ENCODE data around the gene SDR42E1. TPM values are rescaled to one million over a fixed set of nuclear protein-coding genes. Genes with fewer than 3 reads are reported as not detected.

SDR42E1 gene
- total RNA-seq, 1 experiment from 2014 or later = 17.4 TPM

- 0 out of 2 replicates have a peak overlapping the region, but pooled peaks have one; percentile 1 for H3K9ac ChIP-seq (ENCODE audit: low read length)
- H3K79me2 ChIP-seq (ENCODE audit: insufficient read depth, low read length) = no peaks in the 10 kb centered on the region
- no peak overlapping the region for H2AFZ ChIP-seq (ENCODE audit: low read depth, low read length, poor library complexity, severe bottlenecking)
- peak overlapping the region in 1 of 2 experiments; percentile 5; a peak in 1 of 4 replicates for H3K4me3 ChIP-seq (replicated peaks in 1 of 2; ENCODE audit: low read depth in 1 of 2, low read length in 2 of 2)
- no peak for TF ChIP-seq RAD21 (IDR thresholded peaks at IDR 0.05; ENCODE audit: low read depth)
- no peak for TF ChIP-seq ZFX (IDR thresholded peaks at IDR 0.05)
- no peak for TF ChIP-seq EGR1 (IDR thresholded peaks at IDR 0.05; ENCODE audit: low read depth)
- 0 out of 2 replicates have a peak, but pooled peaks have one; percentile 4 for TF ChIP-seq CBX3 (IDR thresholded peaks at IDR 0.05; ENCODE audit: low read depth)
- no peak for TF ChIP-seq EZH2phosphoT487 (IDR thresholded peaks at IDR 0.05; ENCODE audit: borderline replicate concordance)
- no peak for TF ChIP-seq REST (IDR thresholded peaks at IDR 0.05; ENCODE audit: low read depth)
- TF ChIP-seq EZH2 (IDR thresholded peaks at IDR 0.05) = no peak
- no peak for TF ChIP-seq YY1 (IDR thresholded peaks at IDR 0.05; ENCODE audit: extremely low read depth, insufficient replicate concordance, low read depth, low read length)
- no peak for TF ChIP-seq TCF7L2 (IDR thresholded peaks at IDR 0.05; ENCODE audit: borderline replicate concordance, extremely low read depth, insufficient read depth, insufficient read length)
- TF ChIP-seq SIN3A (IDR thresholded peaks at IDR 0.05; ENCODE audit: low read depth) = no peak
- TF ChIP-seq ZNF274 (IDR thresholded peaks at IDR 0.05; ENCODE audit: low read depth, low read length) = no peak
- 0 out of 2 replicates have a peak, but pooled peaks have one; percentile 2 for TF ChIP-seq SRF (IDR thresholded peaks at IDR 0.05; ENCODE audit: low read depth)
- TF ChIP-seq FOSL1 (IDR thresholded peaks at IDR 0.05; ENCODE audit: low read depth) = 0 out of 2 replicates have a peak, but pooled peaks have one; percentile 13
- TF ChIP-seq ELF1 (IDR thresholded peaks at IDR 0.05; ENCODE audit: borderline replicate concordance, low read depth) = no peak
- TF ChIP-seq JUND (IDR thresholded peaks at IDR 0.05) = no peak
- no peak for TF ChIP-seq ATF3 (IDR thresholded peaks at IDR 0.05)
- no peak for TF ChIP-seq POLR2A (IDR thresholded peaks at IDR 0.05; ENCODE audit: borderline replicate concordance, extremely low read depth, insufficient read depth, insufficient read length)
- intact Hi-C loops (cut with micrococcal nuclease) = loop anchor here (1.0 kb wide), 2 partner anchors 56 to 107 kb away; no protein-coding TSS in a partner anchor
- H3K4me1 ChIP-seq (ENCODE audit: control insufficient read depth in 1 of 2, insufficient read depth in 2 of 2, low read length in 2 of 2) = peaks cover 19 to 23% of the 10 kb centered on the region in 2 experiments
- ATAC-seq = peak; percentile 31
- DNase-seq (ENCODE audit: low read depth, low spot score) = no peak
- no peaks in the 10 kb centered on the region for H3K27me3 ChIP-seq (ENCODE audit: insufficient read depth, low read length)
- no peaks in the 10 kb centered on the region for H3K9me3 ChIP-seq (ENCODE audit: control insufficient read depth in 1 of 2, insufficient read depth in 1 of 2, low read depth in 1 of 2, low read length in 2 of 2)
- no peaks in the 10 kb centered on the region for H4K20me1 ChIP-seq (ENCODE audit: insufficient read depth)
- no TSS peak for BruUV-seq (replicated peaks)
- H3K27ac ChIP-seq (ENCODE audit: low read depth, low read length) = peak overlapping the region; percentile 40; the same call in 1 of the 2 replicates
- POLR2A ChIA-PET = interaction anchor here (0.9 to 1.5 kb wide), 3 partner anchors 10 to 19 kb away, joined by 3 to 8 read pairs (median 3); partner anchors contain the start of gene SDR42E1
- RAD21 ChIA-PET (ENCODE audit: low non-redundant PET in 1 of 2, low total read pairs in 2 of 2, uncharacterized antibody in 2 of 2, unreplicated experiment in 2 of 2) = interaction anchor here in 1 of 2 experiments (1.4 kb wide), 1 partner anchor 58 kb away, joined by 4 read pairs; no protein-coding TSS in a partner anchor
- peaks cover 18 to 26% of the 10 kb centered on the region in 2 experiments; a peak in 3 of 4 replicates for H3K36me3 ChIP-seq (ENCODE audit: control insufficient read depth in 1 of 2, insufficient read depth in 2 of 2, low read length in 2 of 2)
- H3K4me2 ChIP-seq (ENCODE audit: low read length) = peak overlapping the region; percentile 57
- no peaks in the 10 kb centered on the region for H3K9me2 ChIP-seq (ENCODE audit: insufficient read depth)
- CTCF ChIA-PET = interaction anchor here (0.6 to 3.0 kb wide), 18 partner anchors 10 to 346 kb away, joined by 3 to 35 read pairs (median 5); partner anchors contain the start of genes MPHOSPH6 and SDR42E1
Measured at GRCh38 chr16:81997738-81998137, 13.5 kb downstream of the SDR42E1 start.
